Measurements from ENCODE around the gene FMO1.

The FMO1 gene

DNA sequence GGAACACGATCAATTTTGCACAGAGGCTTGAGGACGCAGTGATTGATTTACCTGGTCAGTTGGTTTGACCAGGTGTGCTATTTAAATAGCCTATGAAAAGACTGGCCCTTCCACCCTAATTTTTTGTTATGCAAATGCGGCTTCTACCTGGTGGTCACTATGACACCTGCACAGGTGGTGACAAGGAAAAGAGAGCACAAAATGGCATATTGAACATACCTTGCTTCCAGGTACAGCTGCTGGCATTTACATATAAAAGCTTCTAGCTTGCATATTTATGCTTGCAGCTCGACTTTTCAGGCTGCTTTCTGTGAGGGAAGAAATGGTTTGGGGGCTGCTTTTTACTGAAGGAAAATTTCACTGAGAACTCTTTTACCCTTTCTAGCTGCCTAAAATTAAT, 50.4 kb downstream of the FMO1 start:
- TF ChIP-seq ZNF70 (CRISPR knock-in tag; IDR thresholded peaks at IDR 0.05) (no peak), OSR1 (CRISPR knock-in tag; IDR thresholded peaks at IDR 0.05) (no peak), TCF4 (CRISPR knock-in tag; IDR thresholded peaks at IDR 0.05; ENCODE audit: borderline replicate concordance) (no peak), ZFP3 (CRISPR knock-in tag; IDR thresholded peaks at IDR 0.05) (no peak), ZFP30 (CRISPR knock-in tag; IDR thresholded peaks at IDR 0.05) (no peak), GLIS3 (CRISPR knock-in tag; IDR thresholded peaks at IDR 0.05) (no peak), ESRRG (CRISPR knock-in tag; IDR thresholded peaks at IDR 0.05) (no peak), ZC3H10 (CRISPR knock-in tag; IDR thresholded peaks at IDR 0.05) (no peak), RARB (CRISPR knock-in tag; IDR thresholded peaks at IDR 0.05) (no peak), CSDC2 (CRISPR knock-in tag; IDR thresholded peaks at IDR 0.05) (no peak), ISL1 (CRISPR knock-in tag; IDR thresholded peaks at IDR 0.05) (no peak)
- TF ChIP-seq, protein P1, sequence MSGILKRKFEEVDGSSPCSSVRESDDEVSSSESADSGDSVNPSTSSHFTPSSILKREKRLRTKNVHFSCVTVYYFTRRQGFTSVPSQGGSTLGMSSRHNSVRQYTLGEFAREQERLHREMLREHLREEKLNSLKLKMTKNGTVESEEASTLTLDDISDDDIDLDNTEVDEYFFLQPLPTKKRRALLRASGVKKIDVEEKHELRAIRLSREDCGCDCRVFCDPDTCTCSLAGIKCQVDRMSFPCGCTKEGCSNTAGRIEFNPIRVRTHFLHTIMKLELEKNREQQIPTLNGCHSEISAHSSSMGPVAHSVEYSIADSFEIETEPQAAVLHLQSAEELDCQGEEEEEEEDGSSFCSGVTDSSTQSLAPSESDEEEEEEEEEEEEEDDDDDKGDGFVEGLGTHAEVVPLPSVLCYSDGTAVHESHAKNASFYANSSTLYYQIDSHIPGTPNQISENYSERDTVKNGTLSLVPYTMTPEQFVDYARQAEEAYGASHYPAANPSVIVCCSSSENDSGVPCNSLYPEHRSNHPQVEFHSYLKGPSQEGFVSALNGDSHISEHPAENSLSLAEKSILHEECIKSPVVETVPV (CRISPR knock-in tag; IDR thresholded peaks at IDR 0.05) = no peak
- TF ChIP-seq, protein P2, sequence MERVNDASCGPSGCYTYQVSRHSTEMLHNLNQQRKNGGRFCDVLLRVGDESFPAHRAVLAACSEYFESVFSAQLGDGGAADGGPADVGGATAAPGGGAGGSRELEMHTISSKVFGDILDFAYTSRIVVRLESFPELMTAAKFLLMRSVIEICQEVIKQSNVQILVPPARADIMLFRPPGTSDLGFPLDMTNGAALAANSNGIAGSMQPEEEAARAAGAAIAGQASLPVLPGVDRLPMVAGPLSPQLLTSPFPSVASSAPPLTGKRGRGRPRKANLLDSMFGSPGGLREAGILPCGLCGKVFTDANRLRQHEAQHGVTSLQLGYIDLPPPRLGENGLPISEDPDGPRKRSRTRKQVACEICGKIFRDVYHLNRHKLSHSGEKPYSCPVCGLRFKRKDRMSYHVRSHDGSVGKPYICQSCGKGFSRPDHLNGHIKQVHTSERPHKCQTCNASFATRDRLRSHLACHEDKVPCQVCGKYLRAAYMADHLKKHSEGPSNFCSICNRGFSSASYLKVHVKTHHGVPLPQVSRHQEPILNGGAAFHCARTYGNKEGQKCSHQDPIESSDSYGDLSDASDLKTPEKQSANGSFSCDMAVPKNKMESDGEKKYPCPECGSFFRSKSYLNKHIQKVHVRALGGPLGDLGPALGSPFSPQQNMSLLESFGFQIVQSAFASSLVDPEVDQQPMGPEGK (CRISPR knock-in tag; IDR thresholded peaks at IDR 0.05; ENCODE audit: borderline replicate concordance) = no peak
- no peak for ATAC-seq

DNA sequence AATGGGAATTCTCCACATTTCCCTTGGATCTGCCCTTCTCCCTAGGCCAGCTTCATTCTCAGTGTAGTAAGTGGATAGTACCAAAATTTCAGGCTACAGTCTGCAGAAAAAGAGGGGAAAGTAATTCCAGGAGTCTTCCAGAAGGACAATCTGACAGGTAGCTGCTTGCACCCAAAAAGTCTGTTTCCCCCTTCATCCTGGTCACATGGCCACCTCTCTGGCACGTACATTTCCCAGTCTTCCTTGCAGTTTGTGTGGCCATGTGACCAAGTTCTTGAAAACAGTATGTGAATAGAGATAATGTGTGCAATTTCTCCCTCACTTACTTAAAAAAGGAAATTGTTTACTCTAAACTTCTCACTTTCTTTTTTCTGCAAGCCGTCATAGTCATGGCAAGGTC, 51.0 kb downstream of the FMO1 start:
- TF ChIP-seq TCF4 (CRISPR knock-in tag; IDR thresholded peaks at IDR 0.05; ENCODE audit: borderline replicate concordance) (no peak), ZC3H10 (CRISPR knock-in tag; IDR thresholded peaks at IDR 0.05) (no peak), ZNF565 (CRISPR knock-in tag; conservative IDR thresholded peaks at IDR 0.05; ENCODE audit: low read depth) (no peak), BACH2 (CRISPR knock-in tag; IDR thresholded peaks at IDR 0.05; ENCODE audit: borderline replicate concordance) (no peak), ZNF8 (CRISPR knock-in tag; IDR thresholded peaks at IDR 0.05) (no peak)
- TF ChIP-seq, protein P3, sequence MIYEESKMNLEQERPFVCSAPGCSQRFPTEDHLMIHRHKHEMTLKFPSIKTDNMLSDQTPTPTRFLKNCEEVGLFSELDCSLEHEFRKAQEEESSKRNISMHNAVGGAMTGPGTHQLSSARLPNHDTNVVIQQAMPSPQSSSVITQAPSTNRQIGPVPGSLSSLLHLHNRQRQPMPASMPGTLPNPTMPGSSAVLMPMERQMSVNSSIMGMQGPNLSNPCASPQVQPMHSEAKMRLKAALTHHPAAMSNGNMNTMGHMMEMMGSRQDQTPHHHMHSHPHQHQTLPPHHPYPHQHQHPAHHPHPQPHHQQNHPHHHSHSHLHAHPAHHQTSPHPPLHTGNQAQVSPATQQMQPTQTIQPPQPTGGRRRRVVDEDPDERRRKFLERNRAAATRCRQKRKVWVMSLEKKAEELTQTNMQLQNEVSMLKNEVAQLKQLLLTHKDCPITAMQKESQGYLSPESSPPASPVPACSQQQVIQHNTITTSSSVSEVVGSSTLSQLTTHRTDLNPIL (CRISPR knock-in tag; IDR thresholded peaks at IDR 0.05; ENCODE audit: low read depth) = no peak
- TF ChIP-seq, protein P4, sequence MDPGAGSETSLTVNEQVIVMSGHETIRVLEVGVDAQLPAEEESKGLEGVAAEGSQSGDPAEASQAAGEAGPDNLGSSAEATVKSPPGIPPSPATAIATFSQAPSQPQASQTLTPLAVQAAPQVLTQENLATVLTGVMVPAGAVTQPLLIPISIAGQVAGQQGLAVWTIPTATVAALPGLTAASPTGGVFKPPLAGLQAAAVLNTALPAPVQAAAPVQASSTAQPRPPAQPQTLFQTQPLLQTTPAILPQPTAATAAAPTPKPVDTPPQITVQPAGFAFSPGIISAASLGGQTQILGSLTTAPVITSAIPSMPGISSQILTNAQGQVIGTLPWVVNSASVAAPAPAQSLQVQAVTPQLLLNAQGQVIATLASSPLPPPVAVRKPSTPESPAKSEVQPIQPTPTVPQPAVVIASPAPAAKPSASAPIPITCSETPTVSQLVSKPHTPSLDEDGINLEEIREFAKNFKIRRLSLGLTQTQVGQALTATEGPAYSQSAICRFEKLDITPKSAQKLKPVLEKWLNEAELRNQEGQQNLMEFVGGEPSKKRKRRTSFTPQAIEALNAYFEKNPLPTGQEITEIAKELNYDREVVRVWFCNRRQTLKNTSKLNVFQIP (CRISPR knock-in tag; IDR thresholded peaks at IDR 0.05; ENCODE audit: borderline replicate concordance, low read depth) = no peak
- TF ChIP-seq, protein P5, sequence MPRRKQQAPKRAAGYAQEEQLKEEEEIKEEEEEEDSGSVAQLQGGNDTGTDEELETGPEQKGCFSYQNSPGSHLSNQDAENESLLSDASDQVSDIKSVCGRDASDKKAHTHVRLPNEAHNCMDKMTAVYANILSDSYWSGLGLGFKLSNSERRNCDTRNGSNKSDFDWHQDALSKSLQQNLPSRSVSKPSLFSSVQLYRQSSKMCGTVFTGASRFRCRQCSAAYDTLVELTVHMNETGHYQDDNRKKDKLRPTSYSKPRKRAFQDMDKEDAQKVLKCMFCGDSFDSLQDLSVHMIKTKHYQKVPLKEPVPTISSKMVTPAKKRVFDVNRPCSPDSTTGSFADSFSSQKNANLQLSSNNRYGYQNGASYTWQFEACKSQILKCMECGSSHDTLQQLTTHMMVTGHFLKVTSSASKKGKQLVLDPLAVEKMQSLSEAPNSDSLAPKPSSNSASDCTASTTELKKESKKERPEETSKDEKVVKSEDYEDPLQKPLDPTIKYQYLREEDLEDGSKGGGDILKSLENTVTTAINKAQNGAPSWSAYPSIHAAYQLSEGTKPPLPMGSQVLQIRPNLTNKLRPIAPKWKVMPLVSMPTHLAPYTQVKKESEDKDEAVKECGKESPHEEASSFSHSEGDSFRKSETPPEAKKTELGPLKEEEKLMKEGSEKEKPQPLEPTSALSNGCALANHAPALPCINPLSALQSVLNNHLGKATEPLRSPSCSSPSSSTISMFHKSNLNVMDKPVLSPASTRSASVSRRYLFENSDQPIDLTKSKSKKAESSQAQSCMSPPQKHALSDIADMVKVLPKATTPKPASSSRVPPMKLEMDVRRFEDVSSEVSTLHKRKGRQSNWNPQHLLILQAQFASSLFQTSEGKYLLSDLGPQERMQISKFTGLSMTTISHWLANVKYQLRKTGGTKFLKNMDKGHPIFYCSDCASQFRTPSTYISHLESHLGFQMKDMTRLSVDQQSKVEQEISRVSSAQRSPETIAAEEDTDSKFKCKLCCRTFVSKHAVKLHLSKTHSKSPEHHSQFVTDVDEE (CRISPR knock-in tag; IDR thresholded peaks at IDR 0.05) = no peak
- no peak for ATAC-seq

DNA sequence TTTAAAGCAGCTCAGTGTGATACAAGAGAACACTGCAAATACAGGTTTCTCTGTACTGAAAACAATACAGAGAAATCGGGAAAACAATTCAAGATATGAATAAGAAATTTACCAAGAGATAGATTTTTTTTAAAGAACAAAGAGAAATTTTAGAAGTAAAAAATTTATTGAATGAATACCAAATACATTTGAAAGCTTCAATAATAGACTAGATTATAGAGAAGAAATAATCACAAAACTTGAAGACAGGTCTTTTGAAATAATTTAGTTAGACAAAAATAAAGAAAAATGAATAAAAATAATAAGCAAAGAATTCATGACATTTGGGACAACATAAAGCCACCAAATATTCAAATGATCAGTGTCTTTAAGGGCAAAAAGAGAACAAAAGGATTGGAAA, 52.1 kb downstream of the FMO1 start:
- ATAC-seq = no peak
- TF ChIP-seq, protein P3 (CRISPR knock-in tag; IDR thresholded peaks at IDR 0.05; ENCODE audit: low read depth) = no peak
